Right lobe of liver (tissue), 6 donors: ENCODE results near the gene PDE4B. TPM values are rescaled to one million over a fixed set of nuclear protein-coding genes. Genes with fewer than 3 reads are reported as not detected.

Source experiments
- ATAC-seq, 4 donors: fragments of 200-7000 bp; cut with Tn5 transposase; one replicate each; pipeline ENCODE4 v1.9.1; 2020; ENCODE audit warnings: mild to moderate bottlenecking in 4 of 4, moderate library complexity in 4 of 4
- DNase-seq, 3 donors: peaks; one replicate each; pipeline ENCODE4 v3.0.0-alpha.2; 2020
- H3K27ac ChIP-seq, 3 donors: fragments of 200-600 bp; one replicate each; pipeline ENCODE4 v1.8.0; 2022
- H3K27me3 ChIP-seq, 2 donors: fragments of 200-600 bp; one replicate each; pipeline ENCODE4 v1.8.0; 2022
- H3K36me3 ChIP-seq, 4 donors: fragments of 200-600 bp; sonication (generic) in 1 of 4; one replicate each; pipeline versions ENCODE4 v1.5.1 to v1.8.0; 2017 to 2022; ENCODE audit warnings: control low read depth in 1 of 4
- H3K4me1 ChIP-seq, 4 donors: fragments of 200-600 bp; sonication (generic) in 1 of 4; one replicate each; pipeline versions ENCODE4 v1.5.1 to v1.8.0; 2017 to 2022; ENCODE audit warnings: control low read depth in 1 of 4
- H3K4me3 ChIP-seq, 3 donors: fragments of 200-600 bp; one replicate each; pipeline ENCODE4 v1.8.0; 2022
- H3K9me3 ChIP-seq, 4 donors: fragments of 200-600 bp; sonication (generic) in 1 of 4; one replicate each; pipeline versions ENCODE4 v1.5.1 to v1.8.0; 2017 to 2022; ENCODE audit warnings: control low read depth in 1 of 4
- CTCF ChIP-seq, 4 donors: fragments of 200-600 bp in 3 of 4; fragments of 450-650 bp in 1 of 4; IDR thresholded peaks; one replicate each; pipeline versions ENCODE4 v1.5.1 to v1.8.0; 2016 to 2022; ENCODE audit warnings: antibody characterized with exemption in 4 of 4, mild to moderate bottlenecking in 2 of 4
- POLR2A ChIP-seq: fragments of 450-650 bp; IDR thresholded peaks from one replicate; pipeline ENCODE4 v1.6.1; 2017; ENCODE audit warnings: antibody characterized with exemption, mild to moderate bottlenecking
- WGBS: methylation state at CpG from one replicate; pipeline ENCODE4 v1.1.6; 2018; ENCODE audit warnings: low coverage, low lambda C conversion rate; ENCODE audit not compliant: insufficient coverage; ENCODE audit errors: missing lambda C conversion rate; 5-methylcytosine and 5-hydroxymethylcytosine counted together
- intact Hi-C, 2 donors: fragments of 100-400 bp; cut with DNase I; formaldehyde crosslinking; loops; one replicate each; pipeline versions ENCODE4 v1.11.2 to v1.14.1; 2022
- total RNA-seq, 6 experiments: library from RNA; depleted of rRNA in 2 of 6; stranded (reverse); fragments of >200 nt in 2 of 6; fragmentation: NEBNext Ultra II Directional in 3 of 6; extraction: Animal tissue kit (Norgen Biotek cat#: 25700) in 3 of 6; gene quantifications; one replicate each; pipeline versions ENCODE4 v1.1.0 to v1.2.4, GENCODE V29; 2016 to 2023
- donor health status: DM: no; HTN: yes; CAD: no.
- donor health status: DM: no; HTN: no; CAD: no.
- donor health status: DM: no; HTN: no; CAD: no.
- donor health status: DM: no; HTN: yes; CAD: no.
- donor health status: DM: no; HTN: yes; CAD: no.

PDE4B gene
- total RNA-seq, 6 experiments from 2014 or later, result 1.4 to 6.4 (median 2.4) TPM

DNA sequence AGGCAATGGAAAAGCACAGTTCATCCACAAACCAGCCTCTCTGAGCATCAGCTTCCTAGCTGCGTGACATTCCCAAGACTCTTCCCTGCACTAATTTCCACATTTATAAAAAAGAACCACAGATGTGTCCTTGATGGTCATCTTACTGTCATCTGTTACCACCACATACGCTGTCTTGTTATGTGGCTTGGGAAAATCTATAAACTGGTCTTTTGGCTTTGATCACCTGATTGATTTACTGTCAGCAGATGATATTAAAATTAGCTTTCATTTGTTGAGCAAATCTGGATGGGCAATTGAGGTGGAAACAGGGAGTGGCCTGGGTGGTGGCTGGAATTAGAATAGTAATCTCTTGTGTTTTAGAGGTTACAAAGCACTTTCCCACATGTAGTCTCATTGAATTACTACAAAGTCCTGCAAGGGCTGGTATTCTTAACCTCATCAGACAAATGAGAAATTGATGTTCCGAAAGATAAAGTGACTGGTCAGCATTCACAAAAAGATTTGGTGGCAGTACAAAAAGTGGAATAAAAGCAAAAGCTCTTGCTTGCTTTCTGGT is 509.6 kb downstream of the PDE4B start:
- H3K36me3 ChIP-seq, result no peaks in the 10 kb centered on the region
- no peaks in the 10 kb centered on the region for H3K27me3 ChIP-seq
- no peak overlapping the region for H3K27ac ChIP-seq
- no peak for ATAC-seq
- no peak overlapping the region for H3K4me3 ChIP-seq
- no peak for TF ChIP-seq CTCF (IDR thresholded peaks at IDR 0.05)
- no peak for TF ChIP-seq POLR2A
- peaks cover 0 to 5% (median 0%) of the 10 kb centered on the region in 4 donors for H3K4me1 ChIP-seq
- 93% methylated on average over 2 of the region's 3 CpGs for WGBS
- H3K9me3 ChIP-seq, result no peaks in the 10 kb centered on the region
- DNase-seq, result no peak
- intact Hi-C loops, result no loop called here

GRCh38 chr1:66302815-66303214 is 510.1 kb downstream of the PDE4B start:
- no peak for TF ChIP-seq POLR2A
- TF ChIP-seq CTCF (IDR thresholded peaks at IDR 0.05), result no peak
- ATAC-seq (no peak), DNase-seq (no peak)
- H3K9me3 ChIP-seq, result no peaks in the 10 kb centered on the region
- H3K4me1 ChIP-seq, result peaks cover 0 to 5% (median 0%) of the 10 kb centered on the region in 4 donors
- H3K27me3 ChIP-seq, result no peaks in the 10 kb centered on the region
- H3K36me3 ChIP-seq, result no peaks in the 10 kb centered on the region
- no peak overlapping the region for H3K4me3 ChIP-seq
- no peak overlapping the region for H3K27ac ChIP-seq
- 65% methylated on average over 1 of the region's 1 CpG for WGBS
- intact Hi-C loops, result no loop called here

DNA sequence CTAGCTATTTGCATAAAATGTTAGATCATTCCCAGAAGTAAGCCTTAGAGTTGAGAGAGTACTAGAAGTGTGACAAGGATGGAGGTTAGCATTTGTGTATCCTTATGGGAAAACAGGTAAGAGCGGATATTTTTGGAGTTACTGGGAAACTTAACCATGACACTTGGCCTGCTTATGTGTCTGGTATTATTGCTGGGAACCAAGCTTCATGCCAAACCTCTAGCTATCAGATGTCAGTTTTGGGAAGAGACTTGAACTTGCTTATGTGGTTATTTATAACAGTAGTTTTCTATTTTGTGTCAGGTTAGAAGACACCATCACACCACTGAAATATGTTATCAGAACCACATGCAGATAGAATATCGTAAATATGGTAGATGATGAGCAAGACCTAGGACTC is 511.0 kb downstream of the PDE4B start:
- intact Hi-C loops, result no loop called here
- peaks cover 0 to 5% (median 0%) of the 10 kb centered on the region in 4 donors for H3K4me1 ChIP-seq
- H3K4me3 ChIP-seq, result no peak overlapping the region
- no peak for TF ChIP-seq CTCF (IDR thresholded peaks at IDR 0.05)
- TF ChIP-seq POLR2A, result no peak
- H3K27me3 ChIP-seq, result no peaks in the 10 kb centered on the region
- 90% methylated on average over 2 of the region's 2 CpGs for WGBS
- ATAC-seq (no peak), DNase-seq (no peak)
- H3K9me3 ChIP-seq, result no peaks in the 10 kb centered on the region
- no peak overlapping the region for H3K27ac ChIP-seq
- no peaks in the 10 kb centered on the region for H3K36me3 ChIP-seq

DNA sequence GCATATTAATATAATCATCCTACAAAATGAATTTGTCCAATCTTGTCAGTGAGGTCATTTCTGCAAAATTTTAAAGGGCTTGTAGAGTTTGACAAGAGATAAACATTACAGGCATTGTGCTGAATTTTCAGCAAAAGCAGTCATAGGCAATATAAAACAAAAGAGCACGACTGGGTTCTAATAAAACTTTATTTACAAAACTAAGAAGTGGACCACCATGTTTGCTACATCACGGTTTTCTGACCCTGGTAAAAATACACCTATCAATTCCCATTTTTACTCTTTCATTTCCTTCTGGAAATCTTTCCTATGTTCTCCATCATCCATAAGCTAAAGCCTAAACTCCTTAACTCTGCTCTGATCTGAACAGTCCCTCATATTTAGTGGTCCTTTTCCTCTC is 511.4 kb downstream of the PDE4B start:
- Histone ChIP-seq H3K36me3 (no peaks in the 10 kb centered on the region), H3K4me1 (peaks cover 0 to 5% (median 0%) of the 10 kb centered on the region in 4 donors), H3K27ac (no peak overlapping the region), H3K27me3 (no peaks in the 10 kb centered on the region), H3K4me3 (no peak overlapping the region), H3K9me3 (no peaks in the 10 kb centered on the region)
- no peak for TF ChIP-seq POLR2A
- no peak for TF ChIP-seq CTCF (IDR thresholded peaks at IDR 0.05)
- intact Hi-C loops, result no loop called here
- 76% methylated on average over 2 of the region's 2 CpGs for WGBS
- ATAC-seq (no peak), DNase-seq (no peak)

DNA sequence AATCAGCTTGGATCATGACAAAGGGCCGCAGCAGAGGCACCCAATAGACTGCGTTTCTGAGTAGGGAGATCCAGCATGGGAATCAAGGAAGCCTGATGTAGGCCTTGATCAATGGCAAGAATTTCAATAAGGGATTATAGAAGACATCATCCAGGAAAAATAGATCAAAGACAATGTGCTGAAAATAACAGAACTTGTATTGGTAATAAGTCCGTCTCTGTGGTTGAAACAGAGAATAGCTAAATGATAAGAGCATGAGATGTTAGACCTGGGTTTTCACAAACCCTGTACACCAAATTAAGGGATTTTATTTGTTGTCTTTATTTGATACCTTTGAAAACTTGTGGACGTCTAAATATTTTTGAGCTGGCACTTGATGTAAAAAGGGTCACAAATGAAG is 513.2 kb downstream of the PDE4B start:
- ATAC-seq, result no peak
- no peak for DNase-seq
- H3K27ac ChIP-seq, result no peak overlapping the region
- no peak overlapping the region for H3K4me3 ChIP-seq
- intact Hi-C loops, result no loop called here
- no peaks in the 10 kb centered on the region for H3K4me1 ChIP-seq
- H3K36me3 ChIP-seq, result no peaks in the 10 kb centered on the region
- H3K9me3 ChIP-seq, result no peaks in the 10 kb centered on the region
- TF ChIP-seq CTCF (IDR thresholded peaks at IDR 0.05) (no peak), POLR2A (no peak)
- WGBS, result 78% methylated on average over 4 of the region's 4 CpGs
- H3K27me3 ChIP-seq, result no peaks in the 10 kb centered on the region
